Measurements from ENCODE around the gene COPS7B.

GRCh38 chr2:231810905-231811304, 24.7 kb downstream of the COPS7B start:
- TF ChIP-seq ZNF776 (tag by site-specific recombination; IDR thresholded peaks at IDR 0.05; ENCODE audit: borderline replicate concordance) (no peak), ZNF837 (tag by site-specific recombination; IDR thresholded peaks at IDR 0.05) (no peak), ZNF184 (tag by site-specific recombination; IDR thresholded peaks at IDR 0.05) (no peak), ZFHX2 (tag by site-specific recombination; conservative IDR thresholded peaks at IDR 0.05) (no peak), ZBTB17 (tag by site-specific recombination; IDR thresholded peaks at IDR 0.05) (no peak), SCRT2 (tag by site-specific recombination; IDR thresholded peaks at IDR 0.05) (no peak), TCF7L2 (IDR thresholded peaks at IDR 0.05; ENCODE audit: borderline replicate concordance, low read depth, low read length) (no peak), ZNF121 (tag by site-specific recombination; IDR thresholded peaks at IDR 0.05) (no peak), ZBTB1 (tag by site-specific recombination; IDR thresholded peaks at IDR 0.05) (no peak), ZNF18 (tag by site-specific recombination; IDR thresholded peaks at IDR 0.05) (no peak)
- TF ChIP-seq, protein P1, sequence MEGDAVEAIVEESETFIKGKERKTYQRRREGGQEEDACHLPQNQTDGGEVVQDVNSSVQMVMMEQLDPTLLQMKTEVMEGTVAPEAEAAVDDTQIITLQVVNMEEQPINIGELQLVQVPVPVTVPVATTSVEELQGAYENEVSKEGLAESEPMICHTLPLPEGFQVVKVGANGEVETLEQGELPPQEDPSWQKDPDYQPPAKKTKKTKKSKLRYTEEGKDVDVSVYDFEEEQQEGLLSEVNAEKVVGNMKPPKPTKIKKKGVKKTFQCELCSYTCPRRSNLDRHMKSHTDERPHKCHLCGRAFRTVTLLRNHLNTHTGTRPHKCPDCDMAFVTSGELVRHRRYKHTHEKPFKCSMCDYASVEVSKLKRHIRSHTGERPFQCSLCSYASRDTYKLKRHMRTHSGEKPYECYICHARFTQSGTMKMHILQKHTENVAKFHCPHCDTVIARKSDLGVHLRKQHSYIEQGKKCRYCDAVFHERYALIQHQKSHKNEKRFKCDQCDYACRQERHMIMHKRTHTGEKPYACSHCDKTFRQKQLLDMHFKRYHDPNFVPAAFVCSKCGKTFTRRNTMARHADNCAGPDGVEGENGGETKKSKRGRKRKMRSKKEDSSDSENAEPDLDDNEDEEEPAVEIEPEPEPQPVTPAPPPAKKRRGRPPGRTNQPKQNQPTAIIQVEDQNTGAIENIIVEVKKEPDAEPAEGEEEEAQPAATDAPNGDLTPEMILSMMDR (tag by site-specific recombination; IDR thresholded peaks at IDR 0.05) = no peak

Data from HEK293 (cell line).